CMK (cell line): ENCODE measurements around the gene COX10.
"Not testable (repeated sequence)": the region's sequence is repeated elsewhere in the genome, so short reads cannot be mapped to it uniquely, and the experiment has no call there.

Experiments used
- DNase-seq: peaks from one replicate; pipeline ENCODE4 v3.0.0-alpha.2; 2010; ENCODE audit warnings: low read depth

The COX10 gene

GRCh38 chr17:14123619-14124278, 54.4 kb downstream of the COX10 start:
- DNase-seq: no peak

- DNase-seq: no peak
Observed at GRCh38 chr17:14124854-14125253, 55.5 kb downstream of the COX10 start.

- DNase-seq: no peak
Observed at GRCh38 chr17:14125518-14126137, 56.3 kb downstream of the COX10 start.

- no peak for DNase-seq
Observed at GRCh38 chr17:14133104-14133503, 63.8 kb downstream of the COX10 start.

- DNase-seq: no peak
Observed at GRCh38 chr17:14134456-14134855, 65.2 kb downstream of the COX10 start.

GRCh38 chr17:14135906-14136590, 66.7 kb downstream of the COX10 start:
- DNase-seq: no peak

DNA sequence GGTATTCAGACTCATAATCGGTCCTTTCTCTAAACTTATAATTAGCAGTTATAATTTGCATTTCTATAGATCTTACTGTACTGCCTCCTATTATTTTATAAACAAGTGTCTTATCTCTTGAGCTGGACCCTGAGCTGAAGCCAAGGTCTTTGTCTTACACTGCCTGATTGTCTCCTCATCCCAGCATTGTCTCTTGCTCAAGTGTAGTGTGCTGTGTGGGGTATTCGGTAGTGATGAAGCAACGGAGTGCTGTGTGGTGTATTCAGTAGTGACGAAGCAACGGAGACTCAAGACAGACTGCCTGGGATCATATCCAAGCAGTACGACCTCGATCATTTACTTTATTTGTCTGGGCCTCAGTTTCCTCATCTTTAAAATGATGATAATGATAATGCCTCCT, 69.3 kb downstream of the COX10 start:
- no peak for DNase-seq

DNA sequence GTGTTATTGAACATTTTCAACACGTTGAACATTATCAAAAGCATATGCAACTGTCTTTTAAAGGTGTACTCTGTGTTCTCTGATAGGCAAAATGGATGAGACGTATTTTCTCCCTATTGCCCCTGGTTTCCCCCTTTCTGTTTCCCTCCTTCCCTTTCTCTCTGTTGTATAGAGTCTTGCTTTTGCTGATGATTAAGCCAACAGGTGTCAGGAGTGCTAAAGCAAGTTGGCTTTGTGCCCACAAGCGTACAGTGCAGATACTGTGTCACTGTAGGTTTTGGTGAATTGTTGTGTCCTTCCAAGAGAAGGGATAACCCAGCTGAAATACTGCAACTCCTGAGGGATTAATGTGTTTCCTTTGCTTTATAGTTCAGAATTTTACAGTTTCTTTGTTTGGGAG, 74.4 kb downstream of the COX10 start:
- DNase-seq: no peak

- no peak for DNase-seq
Observed at GRCh38 chr17:14144508-14144907, 75.2 kb downstream of the COX10 start.

DNA sequence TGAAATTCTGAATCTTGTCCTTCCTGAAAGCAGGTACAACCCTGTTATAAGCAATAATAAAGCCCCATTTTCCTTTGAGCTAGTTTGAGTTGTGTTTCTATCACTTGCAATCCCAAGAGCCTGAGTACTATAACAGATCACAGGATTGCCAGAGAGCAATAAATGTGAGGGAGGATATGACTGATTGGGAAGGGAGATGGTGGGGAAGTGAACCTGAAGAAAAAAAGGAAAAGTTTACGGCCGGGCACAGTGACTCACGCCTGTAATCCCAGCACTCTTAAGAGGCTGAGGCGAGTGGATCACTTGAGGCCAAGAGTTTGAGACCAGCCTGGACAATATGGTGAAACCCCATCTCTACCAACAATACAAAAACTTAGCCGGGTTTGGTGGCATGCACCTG, 80.4 kb downstream of the COX10 start:
- DNase-seq: no peak

DNA sequence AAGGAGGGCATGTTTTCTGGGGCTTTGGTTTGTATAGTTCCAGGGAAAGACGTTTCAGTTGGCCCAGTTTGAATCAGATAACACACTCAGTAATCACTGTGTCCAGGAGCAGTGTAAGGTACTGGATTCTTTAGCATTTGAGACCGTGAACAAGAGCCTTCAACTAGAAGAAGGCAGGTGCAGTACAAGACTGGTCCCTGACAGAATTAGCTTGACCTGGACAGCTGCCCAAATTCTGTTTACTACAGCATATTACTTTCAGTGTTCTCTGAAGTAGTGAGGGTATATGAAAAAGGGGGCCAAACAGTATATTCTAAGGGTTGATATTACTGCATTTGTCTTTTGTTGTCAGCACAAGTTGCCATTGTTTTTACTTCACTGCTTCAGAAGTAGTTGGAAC, 81.3 kb downstream of the COX10 start:
- DNase-seq: no peak

DNA sequence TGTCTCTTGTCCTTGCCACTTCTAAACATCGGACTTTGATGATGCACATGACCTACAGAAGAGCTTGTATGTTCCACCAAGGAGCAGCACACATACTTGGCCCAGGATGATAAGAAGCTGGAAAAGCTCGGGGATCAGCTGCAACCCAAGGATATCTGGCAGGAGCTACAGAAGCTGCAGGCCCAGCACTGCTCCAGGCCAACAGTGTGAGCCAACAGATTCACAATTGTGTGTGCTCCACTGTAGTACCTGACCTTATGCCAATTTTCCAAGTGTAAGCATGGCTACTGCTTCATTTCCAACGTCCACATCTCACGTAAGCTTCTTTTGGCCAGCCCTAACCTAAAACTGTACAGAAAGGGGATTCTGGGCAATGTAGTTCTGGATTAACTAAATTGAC, 83.4 kb downstream of the COX10 start:
- no peak for DNase-seq

DNA sequence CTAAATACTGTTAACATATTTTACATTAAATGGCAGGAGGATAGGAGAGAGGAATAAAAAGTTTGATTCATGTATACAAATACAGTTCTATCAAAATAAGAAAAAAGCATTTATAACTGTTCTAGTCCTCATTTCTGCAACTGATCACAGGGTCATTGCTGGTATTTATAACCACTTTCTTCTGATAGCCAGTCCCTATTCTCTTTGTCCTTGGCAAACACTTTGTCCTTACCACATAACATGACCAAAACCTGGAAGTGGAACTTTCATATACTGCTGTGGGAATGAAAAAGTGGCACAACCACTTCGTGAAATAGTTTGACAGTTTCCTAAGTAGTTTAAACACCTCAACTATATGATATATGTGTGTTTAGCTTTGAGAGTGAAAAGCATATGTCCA, 84.1 kb downstream of the COX10 start:
- no peak for DNase-seq

DNA sequence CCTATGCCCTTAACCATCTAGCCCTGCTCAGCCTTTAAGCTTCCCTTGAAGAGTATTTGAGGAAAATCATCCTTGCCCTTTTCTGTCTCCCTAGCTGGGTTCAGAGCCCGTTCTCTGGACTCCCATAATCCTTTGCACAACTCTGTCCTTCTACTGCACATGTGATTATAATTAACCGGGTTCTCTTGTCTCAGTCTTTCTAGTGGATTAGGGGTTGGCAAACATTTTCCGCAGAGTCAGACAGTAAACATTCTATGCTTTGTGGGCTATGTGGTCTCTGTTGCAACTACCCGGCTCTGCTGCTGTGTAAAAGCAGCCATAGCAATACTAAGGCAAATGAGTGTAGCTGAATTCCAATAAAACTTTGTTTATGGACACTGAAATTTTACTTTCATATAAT, 87.4 kb downstream of the COX10 start:
- no peak for DNase-seq

DNA sequence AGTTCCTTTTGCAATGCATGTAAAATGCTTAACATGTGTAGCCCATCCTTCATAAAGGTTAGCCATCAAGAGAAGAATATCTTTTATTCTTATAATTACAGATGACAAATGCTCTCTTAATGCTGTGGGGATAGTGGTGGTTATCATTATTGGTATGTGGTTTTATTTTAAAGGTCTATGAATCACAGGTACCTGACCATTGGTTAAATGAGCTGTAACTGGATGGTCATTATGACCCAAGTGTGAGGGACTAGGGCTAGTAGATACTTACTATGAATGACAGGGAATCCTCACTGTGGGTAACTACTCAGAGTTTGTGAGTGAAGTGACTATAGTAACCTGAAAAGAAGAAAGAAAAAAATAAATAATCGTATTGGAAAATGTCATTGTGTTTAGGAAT, 88.5 kb downstream of the COX10 start:
- no peak for DNase-seq

GRCh38 chr17:14158707-14159106, 89.4 kb downstream of the COX10 start:
- no peak for DNase-seq

- peak; percentile 30 for DNase-seq
Observed at GRCh38 chr17:14161419-14161818, 92.1 kb downstream of the COX10 start.

DNA sequence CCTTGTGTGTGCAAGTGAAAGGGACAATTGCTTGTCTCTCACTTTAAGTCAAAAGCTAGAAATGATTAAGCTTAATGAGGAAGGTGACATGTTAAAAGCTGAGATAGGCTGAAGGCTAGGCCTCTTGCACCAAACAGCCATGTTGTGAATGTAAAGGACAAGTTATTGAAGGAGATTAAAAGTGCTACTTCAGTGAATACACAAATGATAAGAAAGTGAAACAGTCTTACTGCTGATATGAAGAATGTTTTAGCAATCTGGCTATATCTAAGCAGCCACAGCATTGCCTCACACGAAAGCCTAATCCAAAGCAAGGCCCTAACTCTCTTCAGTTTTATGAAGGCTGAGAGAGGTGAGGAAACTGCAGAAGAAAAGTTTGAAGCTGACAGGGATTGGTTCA, 96.3 kb downstream of the COX10 start:
- no peak for DNase-seq

- not testable (repeated sequence) for DNase-seq
Observed at GRCh38 chr17:14167831-14168230, 98.5 kb downstream of the COX10 start.

- no peak for DNase-seq
Observed at GRCh38 chr17:14168582-14168981, 99.3 kb downstream of the COX10 start.

GRCh38 chr17:14169287-14169686, 100.0 kb downstream of the COX10 start:
- no peak for DNase-seq

DNA sequence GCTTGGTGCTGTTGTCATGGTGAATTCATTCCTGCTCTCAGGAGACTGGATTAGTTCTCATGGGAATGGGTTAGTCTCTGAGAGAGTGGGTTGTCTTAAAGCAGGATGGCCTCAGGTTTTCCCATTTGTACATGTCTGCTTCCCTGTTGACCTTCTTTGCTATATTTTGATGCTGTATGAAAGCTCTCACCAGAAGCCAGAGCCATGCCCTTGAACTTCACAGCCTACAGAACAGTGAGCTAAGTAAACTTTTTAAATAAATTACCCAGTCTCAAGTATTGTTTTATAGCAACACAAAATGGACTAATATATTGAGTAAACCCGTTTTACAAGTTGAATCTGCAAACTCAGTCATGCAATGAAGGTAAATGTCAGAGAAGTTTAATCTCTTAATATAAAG, 100.6 kb downstream of the COX10 start:
- no peak for DNase-seq

- not testable (repeated sequence) for DNase-seq
Observed at GRCh38 chr17:14176989-14177388, 107.7 kb downstream of the COX10 start.

GRCh38 chr17:14177801-14178200, 108.5 kb downstream of the COX10 start:
- DNase-seq: not testable (repeated sequence)
